Kidney epithelial cell (primary cell): Measurements from ENCODE around the gene WDR20. TPM values are rescaled to one million over a fixed set of nuclear protein-coding genes. Genes with fewer than 3 reads are reported as not detected.

ENCODE experiments used
- DNase-seq: peaks from one replicate; pipeline ENCODE4 v3.0.0-alpha.2; 2010; ENCODE audit warnings: low read depth
- H3K27me3 ChIP-seq: 2 replicates; pipeline ENCODE4 v1.6.0; 2011; ENCODE audit warnings: low read length; ENCODE audit not compliant: control insufficient read depth, insufficient read depth
- H3K36me3 ChIP-seq: 2 replicates; pipeline ENCODE4 v1.5.1; 2011; ENCODE audit warnings: low read length; ENCODE audit not compliant: control insufficient read depth, insufficient read depth
- H3K4me3 ChIP-seq: 2 replicates; pipeline ENCODE4 v1.5.1; 2011; ENCODE audit warnings: low read depth, mild to moderate bottlenecking, control low read depth, low read length
- total RNA-seq: library from RNA; depleted of rRNA; stranded (reverse); fragments of >200 nt; gene quantifications from 2 replicates; pipeline ENCODE4 v1.2.3, GENCODE V29; 2015
- TF ChIP-seq, protein P1 (sequence below): IDR thresholded peaks from 2 replicates; pipeline ENCODE4 v1.5.1; 2011; ENCODE audit warnings: mild to moderate bottlenecking, moderate library complexity, low read length, control low read depth, inconsistent platforms; ENCODE audit not compliant: insufficient read depth, poor library complexity, severe bottlenecking

Gene WDR20
- total RNA-seq, 1 donor from 2014 or later: 14.0 TPM

DNA sequence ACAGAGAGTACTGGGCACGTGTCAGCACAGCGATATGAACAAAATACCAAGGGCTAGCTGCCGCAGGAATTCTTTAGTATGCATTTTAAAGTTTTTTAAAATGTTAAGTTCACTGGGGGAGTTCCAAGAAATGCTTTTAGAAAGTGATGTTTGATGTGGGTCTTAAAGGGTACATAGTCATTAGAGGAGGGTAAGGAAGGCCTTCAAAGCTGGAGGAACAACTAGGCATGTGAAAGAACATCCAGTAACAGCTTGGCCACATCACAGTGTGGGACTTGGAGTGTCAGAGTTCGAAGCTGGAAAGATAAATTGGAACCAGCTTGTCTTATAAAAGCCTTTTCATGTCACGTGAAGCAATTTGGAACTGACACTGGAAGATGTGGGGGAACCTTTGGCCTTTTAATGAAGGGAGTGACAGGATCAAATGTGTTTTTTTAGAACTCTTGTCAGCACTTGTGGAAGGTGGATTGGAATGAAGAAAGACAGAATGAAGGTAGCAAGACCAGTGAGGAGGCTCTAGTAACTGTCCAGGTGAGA, 57.7 kb downstream of the WDR20 start:
- Histone ChIP-seq H3K27me3 (no peaks in the 10 kb centered on the region), H3K4me3 (no peak overlapping the region), H3K36me3 (no peaks in the 10 kb centered on the region)
- TF ChIP-seq, protein P1, sequence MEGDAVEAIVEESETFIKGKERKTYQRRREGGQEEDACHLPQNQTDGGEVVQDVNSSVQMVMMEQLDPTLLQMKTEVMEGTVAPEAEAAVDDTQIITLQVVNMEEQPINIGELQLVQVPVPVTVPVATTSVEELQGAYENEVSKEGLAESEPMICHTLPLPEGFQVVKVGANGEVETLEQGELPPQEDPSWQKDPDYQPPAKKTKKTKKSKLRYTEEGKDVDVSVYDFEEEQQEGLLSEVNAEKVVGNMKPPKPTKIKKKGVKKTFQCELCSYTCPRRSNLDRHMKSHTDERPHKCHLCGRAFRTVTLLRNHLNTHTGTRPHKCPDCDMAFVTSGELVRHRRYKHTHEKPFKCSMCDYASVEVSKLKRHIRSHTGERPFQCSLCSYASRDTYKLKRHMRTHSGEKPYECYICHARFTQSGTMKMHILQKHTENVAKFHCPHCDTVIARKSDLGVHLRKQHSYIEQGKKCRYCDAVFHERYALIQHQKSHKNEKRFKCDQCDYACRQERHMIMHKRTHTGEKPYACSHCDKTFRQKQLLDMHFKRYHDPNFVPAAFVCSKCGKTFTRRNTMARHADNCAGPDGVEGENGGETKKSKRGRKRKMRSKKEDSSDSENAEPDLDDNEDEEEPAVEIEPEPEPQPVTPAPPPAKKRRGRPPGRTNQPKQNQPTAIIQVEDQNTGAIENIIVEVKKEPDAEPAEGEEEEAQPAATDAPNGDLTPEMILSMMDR: no peak
- no peak for DNase-seq

DNA sequence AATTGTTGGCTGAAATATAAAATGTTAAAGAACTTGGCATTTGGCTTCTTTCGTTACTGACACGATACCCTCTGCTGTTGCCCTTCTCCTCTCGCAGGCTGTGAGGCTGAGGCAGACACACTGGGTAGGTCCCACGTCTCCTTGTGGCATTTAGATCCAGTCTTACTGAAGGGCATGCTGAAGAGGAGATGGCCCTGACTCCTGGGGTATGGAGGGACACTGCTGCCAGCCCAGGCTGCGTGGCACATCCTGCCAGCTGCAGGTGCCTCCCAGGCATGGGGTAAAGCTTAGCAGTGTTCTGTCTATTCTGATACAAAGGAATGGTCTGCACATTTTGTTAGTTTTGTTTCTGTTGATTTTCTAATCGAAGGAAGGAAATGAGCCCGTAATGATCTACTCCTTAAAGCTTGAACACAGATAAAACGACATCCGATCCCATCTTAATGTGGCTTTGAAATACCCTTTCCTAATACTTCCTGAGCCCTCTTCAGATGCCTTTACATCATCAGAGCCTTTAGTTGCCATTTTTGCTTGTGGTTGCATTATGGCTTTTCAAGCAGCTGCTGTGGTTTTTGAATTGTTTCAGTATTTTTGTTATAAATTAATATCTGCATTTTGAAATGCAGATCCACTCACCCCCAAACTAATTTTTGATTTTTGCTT, 61.1 kb downstream of the WDR20 start:
- H3K27me3 ChIP-seq: no peaks in the 10 kb centered on the region
- H3K4me3 ChIP-seq: no peak overlapping the region
- H3K36me3 ChIP-seq: no peaks in the 10 kb centered on the region
- no peak for DNase-seq
- TF ChIP-seq, protein P1: no peak

GRCh38 chr14:102201353-102201738, 61.6 kb downstream of the WDR20 start:
- no peak for DNase-seq
- Histone ChIP-seq H3K4me3 (no peak overlapping the region), H3K27me3 (no peaks in the 10 kb centered on the region), H3K36me3 (no peaks in the 10 kb centered on the region)
- TF ChIP-seq, protein P1: no peak

DNA sequence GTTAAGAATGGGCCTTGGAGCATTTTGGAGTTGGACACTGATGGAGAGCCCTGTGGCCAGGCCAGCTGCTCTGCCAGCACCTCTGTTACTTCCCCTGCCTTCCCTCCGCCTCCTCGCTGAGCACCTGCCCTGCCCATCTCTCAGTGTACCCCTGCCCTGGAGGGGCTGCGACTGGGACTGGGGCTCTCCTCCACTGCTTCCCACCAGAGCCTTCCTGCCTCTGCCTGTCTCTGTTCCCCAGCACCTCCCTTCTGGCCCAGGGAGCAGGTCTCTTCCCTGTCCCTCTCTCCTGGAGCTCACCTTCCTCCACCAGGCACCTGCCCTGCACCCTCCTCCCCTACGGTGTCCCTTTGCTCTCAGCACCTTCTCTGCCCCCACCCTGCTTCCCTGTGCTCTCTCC, 62.1 kb downstream of the WDR20 start:
- no peaks in the 10 kb centered on the region for H3K36me3 ChIP-seq
- H3K4me3 ChIP-seq: no peak overlapping the region
- DNase-seq: no peak
- no peaks in the 10 kb centered on the region for H3K27me3 ChIP-seq
- TF ChIP-seq, protein P1: no peak

DNA sequence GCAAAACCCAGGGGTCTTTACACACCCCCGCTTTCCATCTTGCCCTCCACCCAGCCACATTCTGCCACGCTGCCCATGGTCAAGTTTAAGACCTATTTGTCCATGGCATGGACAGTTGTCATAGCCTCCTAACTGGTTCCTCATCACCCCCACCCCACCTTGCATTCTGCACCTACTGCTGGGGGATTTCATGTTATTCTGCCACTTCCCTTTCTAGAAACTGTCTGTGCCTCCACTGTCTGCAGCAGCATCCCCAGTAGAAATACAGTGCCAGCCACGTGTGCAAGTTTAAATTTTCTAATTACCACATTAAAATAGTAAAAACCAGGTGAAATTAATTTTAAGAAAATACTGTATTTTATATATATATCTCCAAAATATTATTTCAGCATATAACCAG, 63.2 kb downstream of the WDR20 start:
- no peak for DNase-seq
- no peak overlapping the region for H3K4me3 ChIP-seq
- H3K36me3 ChIP-seq: no peaks in the 10 kb centered on the region
- H3K27me3 ChIP-seq: no peaks in the 10 kb centered on the region
- TF ChIP-seq, protein P1: no peak

DNA sequence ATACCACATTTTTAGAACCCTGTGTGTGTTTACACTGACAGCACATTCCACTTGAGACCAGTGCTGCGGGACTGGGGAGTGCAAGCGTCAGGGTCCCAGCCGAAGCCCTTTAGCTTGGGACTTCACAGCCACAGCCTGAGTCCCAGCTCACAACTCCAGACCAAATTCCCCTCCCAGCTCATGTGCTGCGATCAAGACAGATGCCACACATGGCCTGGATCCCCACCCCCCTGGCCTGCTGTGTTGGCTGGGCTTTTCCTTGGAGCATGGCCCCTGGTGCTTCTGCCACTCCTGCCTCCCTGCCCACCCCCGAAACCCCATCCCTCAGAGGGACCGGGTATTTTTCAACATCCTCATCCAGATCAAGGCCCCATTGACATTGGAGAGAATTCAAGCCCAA, 63.7 kb downstream of the WDR20 start:
- Histone ChIP-seq H3K4me3 (no peak overlapping the region), H3K27me3 (no peaks in the 10 kb centered on the region), H3K36me3 (no peaks in the 10 kb centered on the region)
- TF ChIP-seq, protein P1: no peak
- no peak for DNase-seq
